Measurements from ENCODE around the gene TBATA. TPM values are rescaled to one million over a fixed set of nuclear protein-coding genes. Genes with fewer than 3 reads are reported as not detected.

TBATA gene
- polyA plus RNA-seq, 3 donors = not detected

DNA sequence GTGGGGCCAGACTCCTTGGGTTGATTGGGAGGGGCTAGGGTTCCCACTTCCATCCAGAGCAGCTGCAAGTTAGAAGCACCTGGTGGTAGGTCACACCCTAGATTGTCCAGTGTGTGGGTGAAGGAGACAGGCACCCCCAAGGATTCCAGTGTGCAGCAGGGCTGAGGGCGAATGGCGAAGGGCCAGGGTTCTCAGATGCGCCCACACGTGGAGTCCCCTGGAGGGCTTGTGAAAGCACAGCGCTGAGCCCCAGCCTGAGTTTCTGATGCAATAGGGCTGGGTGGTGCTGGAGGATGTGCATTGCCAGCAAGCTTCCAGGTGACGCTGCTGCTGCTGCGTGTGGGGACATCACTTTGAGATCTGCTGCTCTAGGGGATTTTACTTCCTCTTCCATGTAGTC lies 25.4 kb downstream of the TBATA start:
- H3K36me3 ChIP-seq (replicated peaks in 1 of 2; ENCODE audit: control insufficient read depth in 1 of 2, insufficient read depth in 2 of 2, low read length in 2 of 2) = no peaks in the 10 kb centered on the region
- no peaks in the 10 kb centered on the region for H3K79me2 ChIP-seq (ENCODE audit: insufficient read depth, low read length)
- Mint-ChIP-seq H3K4me3 (no peak overlapping the region), H3K27ac (peak overlapping the region in 1 of 7 donors; percentile 26), H3K9me3 (no peaks in the 10 kb centered on the region), H3K36me3 (no peaks in the 10 kb centered on the region), H3K27me3 (ENCODE audit: low read depth in 3 of 3) (peaks cover 0 to 4% (median 2%) of the 10 kb centered on the region in 3 donors), H3K4me1 (peaks cover 21% of the 10 kb centered on the region)
- no peaks in the 10 kb centered on the region for H3K27me3 ChIP-seq (ENCODE audit: control insufficient read depth in 2 of 2, insufficient read depth in 2 of 2, low read length in 2 of 2)
- H3K9me3 ChIP-seq (replicated peaks in 1 of 2; ENCODE audit: control insufficient read depth in 1 of 2, insufficient read depth in 1 of 2, low read length in 2 of 2) = no peaks in the 10 kb centered on the region
- no peak overlapping the region for H2AFZ ChIP-seq (ENCODE audit: insufficient read depth, low read depth, low read length, poor library complexity, severe bottlenecking)
- no peak overlapping the region for H3K4me3 ChIP-seq (replicated peaks in 1 of 3; ENCODE audit: low read depth in 2 of 3, low read length in 3 of 3)
- no peak overlapping the region for H3K4me2 ChIP-seq (replicated peaks; ENCODE audit: extremely low read depth, low read length, poor library complexity, severe bottlenecking)
- 30% methylated on average over 7 of the region's 7 CpGs for WGBS (ENCODE audit: insufficient coverage)
- intact Hi-C loops (cut with micrococcal nuclease) = loop anchor here (1.0 to 2.0 kb wide), 2 partner anchors 209 kb away; no protein-coding TSS in a partner anchor
- H4K20me1 ChIP-seq (ENCODE audit: insufficient read depth, low read length) = no peaks in the 10 kb centered on the region
- peaks cover 10 to 15% of the 10 kb centered on the region in 2 donors for H3K4me1 ChIP-seq (ENCODE audit: control insufficient read depth in 1 of 2, insufficient read depth in 2 of 2, low read length in 2 of 2)
- no peak overlapping the region for H3K27ac ChIP-seq (ENCODE audit: low read depth in 1 of 2, low read length in 2 of 2)
- TF ChIP-seq, protein P1, sequence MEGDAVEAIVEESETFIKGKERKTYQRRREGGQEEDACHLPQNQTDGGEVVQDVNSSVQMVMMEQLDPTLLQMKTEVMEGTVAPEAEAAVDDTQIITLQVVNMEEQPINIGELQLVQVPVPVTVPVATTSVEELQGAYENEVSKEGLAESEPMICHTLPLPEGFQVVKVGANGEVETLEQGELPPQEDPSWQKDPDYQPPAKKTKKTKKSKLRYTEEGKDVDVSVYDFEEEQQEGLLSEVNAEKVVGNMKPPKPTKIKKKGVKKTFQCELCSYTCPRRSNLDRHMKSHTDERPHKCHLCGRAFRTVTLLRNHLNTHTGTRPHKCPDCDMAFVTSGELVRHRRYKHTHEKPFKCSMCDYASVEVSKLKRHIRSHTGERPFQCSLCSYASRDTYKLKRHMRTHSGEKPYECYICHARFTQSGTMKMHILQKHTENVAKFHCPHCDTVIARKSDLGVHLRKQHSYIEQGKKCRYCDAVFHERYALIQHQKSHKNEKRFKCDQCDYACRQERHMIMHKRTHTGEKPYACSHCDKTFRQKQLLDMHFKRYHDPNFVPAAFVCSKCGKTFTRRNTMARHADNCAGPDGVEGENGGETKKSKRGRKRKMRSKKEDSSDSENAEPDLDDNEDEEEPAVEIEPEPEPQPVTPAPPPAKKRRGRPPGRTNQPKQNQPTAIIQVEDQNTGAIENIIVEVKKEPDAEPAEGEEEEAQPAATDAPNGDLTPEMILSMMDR (IDR thresholded peaks at IDR 0.05) = no peak
- H3K9ac ChIP-seq (ENCODE audit: insufficient read depth, low read length, poor library complexity, severe bottlenecking) = no peak overlapping the region
- DNase-seq = peak in 2 of 3 donors; percentile 20 to 44

DNA sequence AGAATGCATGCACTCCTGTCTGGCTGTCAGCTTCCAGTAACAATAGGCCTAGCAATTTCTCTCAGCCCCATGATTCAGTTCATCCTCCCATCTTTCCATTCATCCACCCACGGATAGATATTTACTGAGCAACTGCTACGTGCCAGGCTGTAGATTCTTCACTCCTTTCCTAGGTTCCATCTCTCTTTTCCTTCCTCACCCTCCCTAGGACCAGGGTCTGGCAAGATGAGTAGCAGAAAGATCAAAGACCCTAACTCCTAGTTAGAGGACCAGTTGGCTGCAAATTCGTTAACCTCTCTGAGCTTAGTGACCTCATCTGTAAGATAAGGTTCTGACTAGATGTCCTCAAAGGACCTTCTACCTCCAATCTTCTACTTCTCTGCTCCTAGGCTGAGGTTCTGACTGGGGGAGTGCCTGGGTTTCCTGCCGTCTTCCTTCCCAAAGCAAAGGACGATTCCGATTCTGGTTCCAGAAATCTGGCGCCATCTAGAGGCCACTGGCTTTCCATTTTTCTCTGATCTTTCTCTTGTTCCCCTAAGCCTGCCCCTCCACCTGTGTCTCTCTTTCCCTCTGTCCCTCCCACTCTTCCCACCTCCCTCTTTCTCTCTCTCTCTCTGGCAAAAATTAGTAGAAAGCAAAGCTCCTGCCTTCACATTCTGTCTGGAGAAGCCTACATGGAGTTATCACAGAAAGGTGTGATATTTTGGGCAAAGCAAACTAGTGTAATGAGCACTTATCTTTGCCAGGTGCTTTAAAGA lies 26.2 kb downstream of the TBATA start:
- H3K9ac ChIP-seq (ENCODE audit: insufficient read depth, low read length, poor library complexity, severe bottlenecking) = no peak overlapping the region
- TF ChIP-seq, protein P1 (IDR thresholded peaks at IDR 0.05) = peak; percentile 86
- no peak overlapping the region for H3K4me3 ChIP-seq (replicated peaks in 1 of 3; ENCODE audit: low read depth in 2 of 3, low read length in 3 of 3)
- H3K36me3 Mint-ChIP-seq = no peaks in the 10 kb centered on the region
- peaks cover 0 to 4% (median 2%) of the 10 kb centered on the region in 3 donors for H3K27me3 Mint-ChIP-seq (ENCODE audit: low read depth in 3 of 3)
- WGBS (ENCODE audit: insufficient coverage) = 26% methylated on average over 7 of the region's 7 CpGs
- H4K20me1 ChIP-seq (ENCODE audit: insufficient read depth, low read length) = no peaks in the 10 kb centered on the region
- no peaks in the 10 kb centered on the region for H3K9me3 ChIP-seq (replicated peaks in 1 of 2; ENCODE audit: control insufficient read depth in 1 of 2, insufficient read depth in 1 of 2, low read length in 2 of 2)
- H3K4me3 Mint-ChIP-seq = no peak overlapping the region
- peaks cover 21% of the 10 kb centered on the region for H3K4me1 Mint-ChIP-seq
- H3K9me3 Mint-ChIP-seq = no peaks in the 10 kb centered on the region
- no peak overlapping the region for H3K4me2 ChIP-seq (replicated peaks; ENCODE audit: extremely low read depth, low read length, poor library complexity, severe bottlenecking)
- no peaks in the 10 kb centered on the region for H3K79me2 ChIP-seq (ENCODE audit: insufficient read depth, low read length)
- DNase-seq = peak; percentile 45 to 63 (median 57)
- no peaks in the 10 kb centered on the region for H3K27me3 ChIP-seq (ENCODE audit: control insufficient read depth in 2 of 2, insufficient read depth in 2 of 2, low read length in 2 of 2)
- intact Hi-C loops (cut with micrococcal nuclease) = loop anchor here (1.0 to 2.0 kb wide), 2 partner anchors 208 to 209 kb away; no protein-coding TSS in a partner anchor
- H3K4me1 ChIP-seq (ENCODE audit: control insufficient read depth in 1 of 2, insufficient read depth in 2 of 2, low read length in 2 of 2) = peaks cover 10 to 15% of the 10 kb centered on the region in 2 donors
- no peak overlapping the region for H2AFZ ChIP-seq (ENCODE audit: insufficient read depth, low read depth, low read length, poor library complexity, severe bottlenecking)
- peak overlapping the region in 1 of 7 donors; percentile 18 for H3K27ac Mint-ChIP-seq
- H3K36me3 ChIP-seq (replicated peaks in 1 of 2; ENCODE audit: control insufficient read depth in 1 of 2, insufficient read depth in 2 of 2, low read length in 2 of 2) = no peaks in the 10 kb centered on the region
- H3K27ac ChIP-seq (ENCODE audit: low read depth in 1 of 2, low read length in 2 of 2) = no peak overlapping the region
